ENCODE data around the gene NUDC. TPM values are rescaled to one million over a fixed set of nuclear protein-coding genes. Genes with fewer than 3 reads are reported as not detected.

NUDC gene
- total and polyA plus RNA-seq, 2 of the 13 experiments (the other 11 are each of a cell fraction or from before 2014, with no cell fraction given) = 34.7 to 104 TPM

- TF ChIP-seq ZBTB42 (CRISPR knock-in tag; IDR thresholded peaks at IDR 0.05) = no peak
- no peak for TF ChIP-seq ARHGAP35 (CRISPR knock-in tag; IDR thresholded peaks at IDR 0.05; ENCODE audit: borderline replicate concordance)
- no peak for TF ChIP-seq GATA4 (IDR thresholded peaks at IDR 0.05; ENCODE audit: borderline replicate concordance, low read depth)
- no peak for TF ChIP-seq BHLHE40 (IDR thresholded peaks at IDR 0.05; ENCODE audit: low read length)
- no peak for TF ChIP-seq HMGXB3 (CRISPR knock-in tag; IDR thresholded peaks at IDR 0.05; ENCODE audit: borderline replicate concordance)
- no peak for TF ChIP-seq HOXA3 (CRISPR knock-in tag; IDR thresholded peaks at IDR 0.05)
- no peak for TF ChIP-seq NCOA1 (CRISPR knock-in tag; IDR thresholded peaks at IDR 0.05)
- TF ChIP-seq ARNT2 (CRISPR knock-in tag; IDR thresholded peaks at IDR 0.05; ENCODE audit: low read depth) = no peak
- TF ChIP-seq HNF4A (CRISPR knock-in tag; IDR thresholded peaks at IDR 0.05) = no peak
- no peak for TF ChIP-seq MBD4 (IDR thresholded peaks at IDR 0.05; ENCODE audit: borderline replicate concordance, low read length)
- TF ChIP-seq YY1 (IDR thresholded peaks at IDR 0.05; ENCODE audit: insufficient read depth, insufficient replicate concordance, low read depth, low read length) = no peak
- TF ChIP-seq MIER3 (CRISPR knock-in tag; IDR thresholded peaks at IDR 0.05; ENCODE audit: borderline replicate concordance) = no peak
- TF ChIP-seq ZNF264 (CRISPR knock-in tag; IDR thresholded peaks at IDR 0.05) = no peak
- Histone ChIP-seq H3K4me1 (ENCODE audit: insufficient read depth, low read length) (peaks cover 55% of the 10 kb centered on the region), H3K36me3 (replicated peaks in 1 of 2; ENCODE audit: control insufficient read depth in 1 of 2, insufficient read depth in 2 of 2, low read length in 2 of 2) (peaks cover 4 to 9% of the 10 kb centered on the region in 2 experiments; a peak in 4 of 5 replicates), H3K4me2 (ENCODE audit: low read depth, low read length) (no peak overlapping the region), H3K4me3 (replicated peaks in 1 of 3; ENCODE audit: insufficient read depth in 1 of 3, low read depth in 2 of 3, low read length in 3 of 3) (no peak overlapping the region), H4K20me1 (ENCODE audit: insufficient read depth, low read length) (no peaks in the 10 kb centered on the region), H3K9me3 (ENCODE audit: low read length) (no peaks in the 10 kb centered on the region), H2AFZ (ENCODE audit: low read length) (no peak overlapping the region), H3K27ac (ENCODE audit: extremely low read length, insufficient read depth, low read length) (no peak overlapping the region), H3K27me3 (ENCODE audit: control insufficient read depth in 1 of 2, insufficient read depth in 2 of 2, low read length in 2 of 2) (no peaks in the 10 kb centered on the region), H3K9ac (ENCODE audit: insufficient read depth, low read depth, low read length) (no peak overlapping the region), H3K79me2 (ENCODE audit: insufficient read depth, low read length) (no peaks in the 10 kb centered on the region)
- BruUV-seq (replicated peaks) = no TSS peak
- 90% methylated on average over 8 of the region's 8 CpGs for WGBS (ENCODE audit: low lambda C conversion rate)
- ChIA-PET POLR2A (interaction anchor here (0.9 to 1.8 kb wide), 7 partner anchors 10 to 60 kb away, joined by 3 to 5 read pairs (median 5); partner anchors contain the start of genes GPATCH3, GPN2, KDF1 and NR0B2), CTCF (ENCODE audit: low intra/inter-chr PET ratio, low total read pairs) (no interaction called here)
- FAIRE-seq (no peak), DNase-seq (ENCODE audit: low spot score) (no peak), ATAC-seq (no peak; the same call in 2 of the 3 replicates)
- in situ Hi-C loops (cut with HindIII; ENCODE audit: extremely low pct_ligation_motif_present, low pct_unique_long_range_greater_than_20kb) = no loop called here
- intact Hi-C loops (cut with micrococcal nuclease; ENCODE audit: unreplicated experiment) = no loop called here
Observed at GRCh38 chr1:26950602-26951001, 29.1 kb downstream of the NUDC start.

Measured in HepG2 (cell line).